Thoracic aorta (tissue), 2 donors: ENCODE results near the gene NANS. TPM values are rescaled to one million over a fixed set of nuclear protein-coding genes. Genes with fewer than 3 reads are reported as not detected.

Experiments
- ATAC-seq: fragments of 150-250 bp; one replicate; pipeline ENCODE4 v1.8.0; 2017; ENCODE audit warnings: low read depth; ENCODE audit not compliant: insufficient number of reproducible peaks, low FRiP score
- DNase-seq: peaks from one replicate; pipeline ENCODE4 v3.0.0-alpha.2; 2020; ENCODE audit warnings: low spot score
- H3K27ac ChIP-seq, 2 donors: fragments of 200-600 bp; sonication (generic); 1 replicate in 1 of 2; 2 replicates in 1 of 2; pipeline ENCODE4 v1.5.1; 2016; ENCODE audit warnings: mild to moderate bottlenecking in 2 of 2, moderate library complexity in 2 of 2
- H3K27me3 ChIP-seq: fragments of 200-600 bp; sonication (generic); replicated peaks from 2 replicates; pipeline ENCODE4 v1.6.0; 2016; ENCODE audit warnings: mild to moderate bottlenecking; ENCODE audit not compliant: insufficient read depth
- H3K36me3 ChIP-seq: fragments of 200-600 bp; sonication (generic); one replicate; pipeline ENCODE4 v1.5.1; 2016
- H3K4me1 ChIP-seq, 2 donors: fragments of 200-600 bp; sonication (generic); 1 replicate in 1 of 2; 2 replicates in 1 of 2; pipeline versions ENCODE4 v1.5.1 to v1.6.0; 2016; ENCODE audit warnings: low read depth in 2 of 2, mild to moderate bottlenecking in 1 of 2; ENCODE audit not compliant: control insufficient read depth in 1 of 2
- H3K4me3 ChIP-seq: fragments of 200-600 bp; sonication (generic); 2 replicates; pipeline ENCODE4 v1.5.1; 2016; ENCODE audit warnings: mild to moderate bottlenecking
- H3K9me3 ChIP-seq: fragments of 200-600 bp; sonication (generic); 2 replicates; pipeline ENCODE4 v1.5.1; 2016
- total RNA-seq, 2 donors: library from RNA; depleted of rRNA; stranded (reverse); fragments of >200 nt; gene quantifications; one replicate each; pipeline versions ENCODE4 v1.1.0 to v1.2.3, GENCODE V29; 2016
- TF ChIP-seq, protein P1 (sequence below): fragments of 200-600 bp; sonication (generic); IDR thresholded peaks from one replicate; pipeline ENCODE4 v1.5.1; 2019; ENCODE audit warnings: antibody characterized with exemption

The NANS gene
- total RNA-seq, 2 donors from 2014 or later = 60.9 to 73.1 TPM

DNA sequence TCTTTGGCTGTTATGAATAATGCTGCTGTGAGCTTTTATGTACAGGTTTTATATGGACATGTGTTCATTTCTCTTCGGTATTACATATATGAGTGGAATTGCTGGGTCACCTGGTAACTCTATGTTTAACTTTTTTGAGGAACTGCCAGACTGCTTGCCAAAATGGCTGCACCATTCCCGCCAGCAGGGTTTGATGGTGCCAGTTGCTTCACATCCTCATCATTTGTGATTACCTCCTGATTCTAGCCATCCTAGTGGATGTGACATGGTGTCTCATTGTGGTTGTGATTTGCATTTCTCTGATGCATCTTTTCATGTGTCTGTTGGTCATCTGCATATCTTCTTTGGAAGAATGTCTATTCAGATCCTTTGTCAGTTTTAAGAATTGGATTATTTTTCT is 10.7 kb downstream of the NANS start:
- Histone ChIP-seq H3K4me1 (no peaks in the 10 kb centered on the region), H3K27me3 (no peaks in the 10 kb centered on the region), H3K9me3 (no peaks in the 10 kb centered on the region), H3K36me3 (peaks cover 13% of the 10 kb centered on the region), H3K4me3 (no peak overlapping the region), H3K27ac (no peak overlapping the region)
- TF ChIP-seq, protein P1, sequence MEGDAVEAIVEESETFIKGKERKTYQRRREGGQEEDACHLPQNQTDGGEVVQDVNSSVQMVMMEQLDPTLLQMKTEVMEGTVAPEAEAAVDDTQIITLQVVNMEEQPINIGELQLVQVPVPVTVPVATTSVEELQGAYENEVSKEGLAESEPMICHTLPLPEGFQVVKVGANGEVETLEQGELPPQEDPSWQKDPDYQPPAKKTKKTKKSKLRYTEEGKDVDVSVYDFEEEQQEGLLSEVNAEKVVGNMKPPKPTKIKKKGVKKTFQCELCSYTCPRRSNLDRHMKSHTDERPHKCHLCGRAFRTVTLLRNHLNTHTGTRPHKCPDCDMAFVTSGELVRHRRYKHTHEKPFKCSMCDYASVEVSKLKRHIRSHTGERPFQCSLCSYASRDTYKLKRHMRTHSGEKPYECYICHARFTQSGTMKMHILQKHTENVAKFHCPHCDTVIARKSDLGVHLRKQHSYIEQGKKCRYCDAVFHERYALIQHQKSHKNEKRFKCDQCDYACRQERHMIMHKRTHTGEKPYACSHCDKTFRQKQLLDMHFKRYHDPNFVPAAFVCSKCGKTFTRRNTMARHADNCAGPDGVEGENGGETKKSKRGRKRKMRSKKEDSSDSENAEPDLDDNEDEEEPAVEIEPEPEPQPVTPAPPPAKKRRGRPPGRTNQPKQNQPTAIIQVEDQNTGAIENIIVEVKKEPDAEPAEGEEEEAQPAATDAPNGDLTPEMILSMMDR = no peak
- ATAC-seq (no peak), DNase-seq (no peak)

DNA sequence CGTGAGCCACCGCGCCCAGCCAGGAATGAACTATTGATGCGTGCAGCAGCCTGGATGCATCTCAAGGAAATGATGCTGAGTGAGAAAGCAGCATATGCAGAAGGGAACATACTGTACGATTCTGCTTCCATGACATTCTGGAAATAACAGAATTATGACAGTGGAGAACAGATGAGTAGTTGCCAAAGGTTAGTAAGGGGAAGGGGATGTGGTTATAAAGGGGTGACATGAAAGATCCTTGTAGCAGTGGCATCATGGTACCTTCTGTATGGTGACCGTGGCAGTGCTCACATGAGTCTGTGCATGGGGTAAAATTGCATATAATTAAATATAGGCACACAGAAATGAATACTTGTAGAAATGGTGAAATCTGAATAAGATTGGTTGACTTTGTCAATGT is 13.0 kb downstream of the NANS start:
- peaks cover 7% of the 10 kb centered on the region for H3K36me3 ChIP-seq
- ATAC-seq (no peak), DNase-seq (no peak)
- no peaks in the 10 kb centered on the region for H3K27me3 ChIP-seq
- no peak overlapping the region for H3K27ac ChIP-seq
- H3K4me1 ChIP-seq = peaks cover 2 to 6% of the 10 kb centered on the region in 2 donors
- H3K9me3 ChIP-seq = no peaks in the 10 kb centered on the region
- H3K4me3 ChIP-seq = no peak overlapping the region
- TF ChIP-seq, protein P1 = no peak

DNA sequence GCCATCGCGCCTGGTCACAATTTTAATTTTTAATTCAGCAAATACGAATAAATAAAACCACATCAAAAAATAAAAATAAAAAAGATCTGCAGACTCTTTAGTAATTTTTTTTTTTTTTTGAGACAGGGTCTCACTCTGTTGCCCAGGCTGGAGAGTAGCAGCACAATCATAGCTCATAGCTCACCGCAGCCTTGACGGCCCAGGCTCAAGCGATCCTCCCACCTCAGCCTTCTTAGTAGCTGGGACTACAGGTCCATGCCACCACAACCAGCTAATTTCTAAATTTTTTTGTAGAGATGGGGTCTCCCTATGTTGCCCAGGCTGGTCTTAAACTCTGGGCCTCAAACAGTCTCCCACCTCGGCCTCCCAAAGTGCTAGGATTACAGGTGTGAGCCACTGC is 14.2 kb downstream of the NANS start:
- TF ChIP-seq, protein P1 = no peak
- Histone ChIP-seq H3K9me3 (no peaks in the 10 kb centered on the region), H3K4me3 (no peak overlapping the region), H3K27me3 (no peaks in the 10 kb centered on the region), H3K27ac (no peak overlapping the region), H3K36me3 (peaks cover 6% of the 10 kb centered on the region), H3K4me1 (peaks cover 2 to 6% of the 10 kb centered on the region in 2 donors)
- DNase-seq (no peak), ATAC-seq (no peak)

DNA sequence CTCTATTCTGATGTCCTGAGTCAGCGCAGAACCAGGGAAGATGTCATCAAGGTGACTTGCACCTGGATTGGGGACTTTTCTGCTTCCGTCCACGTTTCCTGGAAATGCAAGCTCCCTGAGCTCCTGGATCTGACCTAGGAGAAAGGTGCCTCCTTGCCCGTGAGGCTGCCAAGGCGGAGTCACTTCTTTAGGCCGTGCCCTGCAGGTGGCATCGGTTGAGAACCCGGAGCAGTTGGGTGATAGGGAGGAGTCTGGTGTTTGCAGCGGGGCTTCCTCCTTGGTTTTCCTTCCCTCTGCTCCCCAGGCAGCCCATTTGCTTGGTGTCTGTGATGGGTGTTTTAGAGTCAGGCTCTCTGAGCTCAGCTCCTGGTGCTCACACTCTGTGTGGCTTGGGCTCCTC is 15.2 kb downstream of the NANS start:
- ATAC-seq = no peak
- DNase-seq = no peak
- no peaks in the 10 kb centered on the region for H3K9me3 ChIP-seq
- H3K4me1 ChIP-seq = peaks cover 2 to 6% of the 10 kb centered on the region in 2 donors
- H3K36me3 ChIP-seq = peaks cover 2% of the 10 kb centered on the region
- H3K4me3 ChIP-seq = no peak overlapping the region
- TF ChIP-seq, protein P1 = no peak
- no peaks in the 10 kb centered on the region for H3K27me3 ChIP-seq
- no peak overlapping the region for H3K27ac ChIP-seq

DNA sequence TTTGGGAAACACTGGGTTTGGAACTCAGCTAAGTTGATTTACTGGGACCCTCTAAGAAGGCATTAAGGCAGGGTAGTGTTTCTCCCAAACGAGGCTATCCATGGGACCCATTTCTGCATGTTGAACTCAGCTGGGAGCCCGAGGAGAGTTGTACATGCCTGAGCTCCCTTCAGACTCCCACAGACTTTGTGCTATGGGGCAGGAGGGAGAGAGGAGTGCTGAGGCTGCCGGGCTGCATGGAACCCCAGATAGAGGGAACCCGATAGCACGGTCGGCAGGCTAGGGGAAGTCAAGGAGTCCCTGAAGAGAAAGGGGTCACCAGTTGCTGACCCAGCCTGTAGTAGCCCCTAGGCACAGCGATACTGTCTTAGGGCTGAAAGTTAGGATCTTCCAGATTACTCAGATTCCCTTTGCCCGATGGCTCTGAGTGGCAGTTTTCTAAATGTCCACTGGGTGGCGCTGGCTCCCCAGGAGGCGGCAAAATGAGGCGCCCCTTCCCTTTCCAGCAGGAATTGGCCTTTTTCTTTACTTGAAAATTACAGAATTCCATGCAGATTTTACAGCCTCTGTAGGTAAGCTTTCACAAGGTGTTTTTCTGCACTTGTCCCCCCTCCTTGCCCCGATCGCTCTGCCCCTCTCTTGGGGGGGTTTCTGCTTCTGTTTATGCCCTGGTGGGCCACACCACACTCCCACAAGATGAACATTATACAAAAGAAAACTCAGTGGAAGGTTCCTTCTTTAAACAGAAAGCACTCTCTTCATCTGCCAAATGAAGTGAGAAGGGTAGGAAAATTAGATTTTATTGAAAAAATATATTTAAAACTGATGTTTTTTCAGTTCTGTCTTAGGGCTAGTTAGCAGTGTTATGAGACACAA is 17.8 kb downstream of the NANS start:
- Histone ChIP-seq H3K9me3 (no peaks in the 10 kb centered on the region), H3K27me3 (no peaks in the 10 kb centered on the region), H3K4me3 (no peak overlapping the region), H3K36me3 (peaks cover under 1% of the 10 kb centered on the region), H3K4me1 (peaks cover 2 to 6% of the 10 kb centered on the region in 2 donors), H3K27ac (no peak overlapping the region)
- no peak for DNase-seq
- no peak for ATAC-seq
- TF ChIP-seq, protein P1 = peak; percentile 81
